Glutamatergic neuron (in vitro differentiated cells): Measurements from ENCODE around the gene INAFM2. TPM values are rescaled to one million over a fixed set of nuclear protein-coding genes. Genes with fewer than 3 reads are reported as not detected.

ENCODE experiments used
- DNase-seq: peaks from one replicate; pipeline ENCODE4 v3.0.0; 2022
- H3K27ac Mint-ChIP-seq: one replicate; pipeline ENCODE4 v1.8.0; 2020; ENCODE audit warnings: mild to moderate bottlenecking, mixed read lengths, inconsistent platforms; ENCODE audit not compliant: unreplicated experiment
- H3K27me3 Mint-ChIP-seq: one replicate; pipeline ENCODE4 v1.8.0; 2020; ENCODE audit warnings: mild to moderate bottlenecking, moderate library complexity, mixed read lengths, inconsistent platforms; ENCODE audit not compliant: unreplicated experiment
- H3K36me3 Mint-ChIP-seq: one replicate; pipeline ENCODE4 v1.8.0; 2020; ENCODE audit warnings: mild to moderate bottlenecking, mixed read lengths, inconsistent platforms; ENCODE audit not compliant: unreplicated experiment
- H3K4me1 Mint-ChIP-seq: one replicate; pipeline ENCODE4 v1.8.0; 2020; ENCODE audit warnings: mild to moderate bottlenecking, low read depth, mixed read lengths, inconsistent platforms; ENCODE audit not compliant: unreplicated experiment
- H3K4me3 Mint-ChIP-seq: one replicate; pipeline ENCODE4 v1.8.0; 2020; ENCODE audit warnings: mild to moderate bottlenecking, mixed read lengths, inconsistent platforms; ENCODE audit not compliant: unreplicated experiment
- H3K9me3 Mint-ChIP-seq: one replicate; pipeline ENCODE4 v1.8.0; 2020; ENCODE audit warnings: mild to moderate bottlenecking, moderate library complexity, mixed read lengths, inconsistent platforms; ENCODE audit not compliant: unreplicated experiment
- CTCF ChIP-seq: fragments of 200-600 bp; sonication (generic); IDR thresholded peaks from one replicate; pipeline ENCODE4 v1.5.0; 2021; ENCODE audit not compliant: partially characterized antibody, unreplicated experiment
- total RNA-seq: library from RNA; stranded (reverse); fragmentation: NEBNext Ultra II Directional; extraction: Animal tissue kit (Norgen Biotek cat#: 25700); gene quantifications from one replicate; pipeline ENCODE4 v1.2.1, GENCODE V29; 2021; ENCODE audit not compliant: unreplicated experiment

The INAFM2 gene
- total RNA-seq, 1 donor from 2014 or later: 15.9 TPM

DNA sequence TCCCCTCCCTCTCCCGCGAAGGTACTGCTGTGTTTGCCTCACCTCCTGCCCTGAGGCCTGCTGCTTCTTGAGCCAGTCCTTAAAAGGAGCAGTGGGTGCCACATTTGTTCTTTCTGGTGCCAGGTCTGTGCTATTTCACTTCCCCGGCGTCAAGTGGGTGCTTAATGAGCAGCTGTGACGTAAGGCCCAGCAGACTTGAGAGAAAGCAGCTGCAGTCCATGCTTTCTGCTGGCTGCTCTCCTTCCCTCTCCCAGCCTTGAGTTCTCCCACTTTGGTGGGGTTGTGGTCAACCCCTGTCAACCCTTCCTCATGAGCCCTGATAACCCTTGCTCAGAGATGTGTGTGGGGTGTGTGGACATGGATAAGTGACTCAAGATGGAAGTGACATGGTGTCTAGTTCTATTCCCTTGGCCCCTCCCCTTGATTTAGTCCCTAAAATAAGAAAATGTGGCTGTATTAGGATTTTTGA is 6.9 kb downstream of the INAFM2 start:
- peaks cover 62% of the 10 kb centered on the region for H3K4me1 Mint-ChIP-seq
- no peak for DNase-seq
- peaks cover 4% of the 10 kb centered on the region for H3K36me3 Mint-ChIP-seq
- H3K4me3 Mint-ChIP-seq: no peak overlapping the region
- H3K27me3 Mint-ChIP-seq: peaks cover 9% of the 10 kb centered on the region
- no peak for TF ChIP-seq CTCF
- H3K9me3 Mint-ChIP-seq: peaks cover 13% of the 10 kb centered on the region
- peak overlapping the region; percentile 5 for H3K27ac Mint-ChIP-seq

DNA sequence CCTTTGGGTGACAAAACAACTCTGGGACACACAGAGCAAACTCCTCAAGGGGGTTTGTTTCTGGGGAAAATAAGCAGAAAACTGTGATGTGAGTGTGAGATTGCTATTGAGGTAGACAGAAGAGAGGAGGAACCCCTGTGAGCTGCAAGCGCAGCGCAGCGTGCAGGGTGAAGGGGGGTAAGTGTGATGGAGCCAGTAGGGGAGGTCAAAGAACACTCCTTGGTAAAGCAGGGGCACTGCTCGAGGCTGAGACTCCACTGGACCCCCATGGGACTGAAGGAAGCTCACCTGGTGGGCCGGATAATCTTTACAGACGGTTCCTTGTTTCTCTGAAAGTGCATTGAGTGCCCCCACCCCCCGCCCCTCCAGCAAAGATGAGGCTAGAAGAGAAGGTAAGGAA is 7.5 kb downstream of the INAFM2 start:
- H3K9me3 Mint-ChIP-seq: peaks cover 15% of the 10 kb centered on the region

DNA sequence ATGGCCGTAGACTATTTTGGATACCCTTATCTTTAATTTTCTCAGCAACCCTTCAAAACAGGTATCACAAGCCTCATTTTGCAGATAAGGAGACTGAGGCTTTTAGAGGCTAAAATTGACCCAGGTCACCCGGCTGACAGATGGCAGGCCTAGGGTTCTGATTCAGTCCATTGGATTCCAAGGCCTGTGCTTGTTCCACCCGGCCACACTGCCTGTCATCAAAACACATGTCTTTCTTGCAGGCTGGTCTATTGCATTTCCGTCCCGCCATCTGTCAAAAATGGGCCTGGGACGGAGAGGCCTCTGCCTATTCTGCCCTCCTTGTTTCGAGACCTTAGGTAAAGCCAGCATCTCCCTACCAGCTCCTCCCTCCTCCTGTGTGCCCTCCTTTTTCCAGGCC is 8.1 kb downstream of the INAFM2 start:
- Mint-ChIP-seq H3K4me3 (no peak overlapping the region), H3K36me3 (peaks cover 4% of the 10 kb centered on the region), H3K27me3 (peaks cover 10% of the 10 kb centered on the region), H3K9me3 (peaks cover 16% of the 10 kb centered on the region), H3K4me1 (peaks cover 59% of the 10 kb centered on the region), H3K27ac (peak overlapping the region; percentile 73)
- no peak for DNase-seq
- TF ChIP-seq CTCF: no peak

More for the DNA sequence above, 7.5 kb downstream of the INAFM2 start:
- peaks cover 58% of the 10 kb centered on the region for H3K4me1 Mint-ChIP-seq
- H3K4me3 Mint-ChIP-seq: no peak overlapping the region
- no peak for DNase-seq
- peaks cover 9% of the 10 kb centered on the region for H3K27me3 Mint-ChIP-seq
- H3K27ac Mint-ChIP-seq: no peak overlapping the region
- H3K36me3 Mint-ChIP-seq: peaks cover 4% of the 10 kb centered on the region
- TF ChIP-seq CTCF: no peak

DNA sequence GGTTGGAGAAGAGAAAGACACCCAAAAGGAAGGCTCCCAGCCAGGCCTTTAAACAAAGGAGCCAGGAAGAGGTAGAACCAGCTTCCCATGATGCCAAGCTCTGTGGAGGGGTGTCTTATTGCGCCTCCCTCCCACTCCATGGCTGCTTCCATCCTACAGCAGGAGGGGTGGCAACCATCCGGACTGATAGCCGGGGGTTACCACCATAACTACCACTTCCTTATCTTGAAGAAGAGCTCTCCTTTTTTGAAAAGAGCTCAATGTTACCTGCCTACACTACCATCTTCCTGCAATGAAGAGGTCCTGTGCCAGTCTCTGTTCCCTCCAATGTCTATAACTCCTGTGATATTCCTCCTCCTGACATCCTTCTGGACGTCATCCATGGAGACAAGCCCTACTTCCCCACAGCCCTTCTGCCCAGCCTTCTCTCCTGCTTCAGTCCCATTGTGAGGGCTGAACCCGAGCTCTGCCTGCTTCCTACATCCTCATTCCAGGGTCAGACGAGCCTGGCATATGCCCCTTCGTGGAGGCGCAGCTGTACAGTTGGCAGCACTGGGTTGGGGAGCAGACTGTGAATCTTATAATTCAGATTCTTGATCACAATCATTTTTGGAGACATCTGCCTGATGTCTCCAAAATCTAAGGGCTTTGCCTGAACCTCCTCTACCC is 8.8 kb downstream of the INAFM2 start:
- Mint-ChIP-seq H3K9me3 (peaks cover 16% of the 10 kb centered on the region), H3K4me3 (peak overlapping the region; percentile 30), H3K4me1 (peaks cover 54% of the 10 kb centered on the region), H3K27ac (peak overlapping the region; percentile 73), H3K27me3 (peaks cover 10% of the 10 kb centered on the region), H3K36me3 (peaks cover 4% of the 10 kb centered on the region)
- no peak for TF ChIP-seq CTCF
- DNase-seq: no peak

GRCh38 chr15:40333922-40334492 is 10.5 kb downstream of the INAFM2 start:
- peaks cover 4% of the 10 kb centered on the region for H3K36me3 Mint-ChIP-seq
- no peak for TF ChIP-seq CTCF
- H3K4me1 Mint-ChIP-seq: peaks cover 36% of the 10 kb centered on the region
- peaks cover 12% of the 10 kb centered on the region for H3K27me3 Mint-ChIP-seq
- H3K27ac Mint-ChIP-seq: no peak overlapping the region
- peaks cover 11% of the 10 kb centered on the region for H3K9me3 Mint-ChIP-seq
- DNase-seq: no peak
- H3K4me3 Mint-ChIP-seq: peak overlapping the region; percentile 70
